Natural killer cell (primary cell): ENCODE measurements around the gene LRSAM1. TPM values are rescaled to one million over a fixed set of nuclear protein-coding genes. Genes with fewer than 3 reads are reported as not detected.

ENCODE experiments used
- ATAC-seq, 3 donors: fragments of 150-1000 bp in 2 of 3; fragments of 200-7000 bp in 1 of 3; cut with Tn5 transposase; 1 replicate in 1 of 3; 2 replicates in 2 of 3; pipeline ENCODE4 v1.10.0; 2021; ENCODE audit warnings: mild to moderate bottlenecking in 2 of 3, moderate library complexity in 2 of 3
- DNase-seq, 2 donors: peaks; one replicate each; pipeline versions ENCODE4 v3.0.0 to v3.0.0-alpha.2; 2013 to 2021; ENCODE audit warnings: mixed read lengths in 1 of 2
- H3K27ac ChIP-seq: one replicate; pipeline ENCODE4 v1.5.1; 2013; ENCODE audit warnings: mild to moderate bottlenecking, low read length
- H3K27me3 ChIP-seq: one replicate; pipeline ENCODE4 v1.6.1; 2013; ENCODE audit warnings: low read length; ENCODE audit not compliant: control insufficient read depth, insufficient read depth
- H3K36me3 ChIP-seq: one replicate; pipeline ENCODE4 v1.6.1; 2013; ENCODE audit warnings: low read length; ENCODE audit not compliant: control insufficient read depth, insufficient read depth
- H3K4me1 ChIP-seq: one replicate; pipeline ENCODE4 v1.6.1; 2013; ENCODE audit warnings: low read length; ENCODE audit not compliant: control insufficient read depth, insufficient read depth
- H3K4me3 ChIP-seq: one replicate; pipeline ENCODE4 v1.5.1; 2013; ENCODE audit warnings: low read length
- H3K9me3 ChIP-seq: one replicate; pipeline ENCODE4 v1.6.1; 2013; ENCODE audit warnings: low read length; ENCODE audit not compliant: control insufficient read depth, insufficient read depth
- H3K27ac Mint-ChIP-seq, 2 donors: one replicate each; pipeline ENCODE4 v1.8.0; 2022; ENCODE audit warnings: mild to moderate bottlenecking in 2 of 2, mixed read lengths in 2 of 2, moderate library complexity in 1 of 2
- H3K27me3 Mint-ChIP-seq, 2 donors: one replicate each; pipeline ENCODE4 v1.8.0; 2022; ENCODE audit warnings: low read depth in 2 of 2, mixed read lengths in 2 of 2
- H3K36me3 Mint-ChIP-seq: one replicate; pipeline ENCODE4 v1.8.0; 2022; ENCODE audit warnings: mixed read lengths
- H3K4me1 Mint-ChIP-seq, 2 donors: one replicate each; pipeline ENCODE4 v1.8.0; 2022; ENCODE audit warnings: mixed read lengths in 2 of 2
- H3K4me3 Mint-ChIP-seq: one replicate; pipeline ENCODE4 v1.8.0; 2022; ENCODE audit warnings: mild to moderate bottlenecking, moderate library complexity, mixed read lengths
- H3K9me3 Mint-ChIP-seq, 2 donors: one replicate each; pipeline ENCODE4 v1.8.0; 2022; ENCODE audit warnings: mixed read lengths in 2 of 2
- WGBS: methylation state at CpG from one replicate; pipeline ENCODE4 v1.1.7; 2013; ENCODE audit warnings: missing lambda C conversion rate; ENCODE audit not compliant: insufficient coverage; 5-methylcytosine and 5-hydroxymethylcytosine counted together
- intact Hi-C: fragments of 100-400 bp; cut with micrococcal nuclease; formaldehyde crosslinking; loops from one replicate; pipeline ENCODE4 v1.14.2; 2022
- total RNA-seq, 4 donors: library from RNA; stranded (reverse); fragments of 120-200 nt in 1 of 4; gene quantifications; one replicate each; pipeline versions ENCODE4 v1.2.3 to v1.2.4, GENCODE V29; 2013 to 2022
- TF ChIP-seq, protein P1 (sequence below): fragments of 200-600 bp; IDR thresholded peaks from one replicate; pipeline ENCODE4 v1.8.0; 2022; ENCODE audit warnings: antibody characterized with exemption

Gene LRSAM1
- total RNA-seq, 3 donors from 2014 or later (not counting 1 experiment from before 2014, with no cell fraction given) = 17.4 to 24.6 (median 20.7) TPM

DNA sequence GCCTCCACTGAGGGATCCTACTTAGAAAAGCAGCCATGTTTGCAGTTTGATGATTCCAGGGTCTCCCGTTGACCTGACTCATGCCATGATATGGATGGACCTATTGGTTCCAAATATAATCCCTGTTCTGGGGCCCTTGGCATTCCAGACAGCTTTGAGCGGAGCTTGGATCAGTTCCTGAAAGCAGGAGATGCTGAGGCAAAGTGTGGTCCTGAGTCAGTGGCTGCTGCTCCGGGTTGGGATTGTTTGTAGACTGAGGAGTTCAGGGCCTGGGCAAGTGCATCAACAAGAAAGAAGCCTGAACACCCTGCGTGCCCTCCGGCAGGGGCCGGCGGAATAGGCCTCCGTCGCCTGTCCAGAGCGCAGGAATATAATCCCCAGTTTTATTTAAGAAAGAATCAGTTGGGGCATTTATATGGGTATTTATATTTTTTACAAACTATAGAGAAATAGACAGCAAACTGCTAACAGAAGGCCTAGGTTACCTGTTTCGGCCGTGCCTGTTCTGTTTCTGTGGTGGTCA is 50.6 kb downstream of the LRSAM1 start:
- no peaks in the 10 kb centered on the region for H3K9me3 Mint-ChIP-seq
- TF ChIP-seq, protein P1, sequence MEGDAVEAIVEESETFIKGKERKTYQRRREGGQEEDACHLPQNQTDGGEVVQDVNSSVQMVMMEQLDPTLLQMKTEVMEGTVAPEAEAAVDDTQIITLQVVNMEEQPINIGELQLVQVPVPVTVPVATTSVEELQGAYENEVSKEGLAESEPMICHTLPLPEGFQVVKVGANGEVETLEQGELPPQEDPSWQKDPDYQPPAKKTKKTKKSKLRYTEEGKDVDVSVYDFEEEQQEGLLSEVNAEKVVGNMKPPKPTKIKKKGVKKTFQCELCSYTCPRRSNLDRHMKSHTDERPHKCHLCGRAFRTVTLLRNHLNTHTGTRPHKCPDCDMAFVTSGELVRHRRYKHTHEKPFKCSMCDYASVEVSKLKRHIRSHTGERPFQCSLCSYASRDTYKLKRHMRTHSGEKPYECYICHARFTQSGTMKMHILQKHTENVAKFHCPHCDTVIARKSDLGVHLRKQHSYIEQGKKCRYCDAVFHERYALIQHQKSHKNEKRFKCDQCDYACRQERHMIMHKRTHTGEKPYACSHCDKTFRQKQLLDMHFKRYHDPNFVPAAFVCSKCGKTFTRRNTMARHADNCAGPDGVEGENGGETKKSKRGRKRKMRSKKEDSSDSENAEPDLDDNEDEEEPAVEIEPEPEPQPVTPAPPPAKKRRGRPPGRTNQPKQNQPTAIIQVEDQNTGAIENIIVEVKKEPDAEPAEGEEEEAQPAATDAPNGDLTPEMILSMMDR = no peak

DNA sequence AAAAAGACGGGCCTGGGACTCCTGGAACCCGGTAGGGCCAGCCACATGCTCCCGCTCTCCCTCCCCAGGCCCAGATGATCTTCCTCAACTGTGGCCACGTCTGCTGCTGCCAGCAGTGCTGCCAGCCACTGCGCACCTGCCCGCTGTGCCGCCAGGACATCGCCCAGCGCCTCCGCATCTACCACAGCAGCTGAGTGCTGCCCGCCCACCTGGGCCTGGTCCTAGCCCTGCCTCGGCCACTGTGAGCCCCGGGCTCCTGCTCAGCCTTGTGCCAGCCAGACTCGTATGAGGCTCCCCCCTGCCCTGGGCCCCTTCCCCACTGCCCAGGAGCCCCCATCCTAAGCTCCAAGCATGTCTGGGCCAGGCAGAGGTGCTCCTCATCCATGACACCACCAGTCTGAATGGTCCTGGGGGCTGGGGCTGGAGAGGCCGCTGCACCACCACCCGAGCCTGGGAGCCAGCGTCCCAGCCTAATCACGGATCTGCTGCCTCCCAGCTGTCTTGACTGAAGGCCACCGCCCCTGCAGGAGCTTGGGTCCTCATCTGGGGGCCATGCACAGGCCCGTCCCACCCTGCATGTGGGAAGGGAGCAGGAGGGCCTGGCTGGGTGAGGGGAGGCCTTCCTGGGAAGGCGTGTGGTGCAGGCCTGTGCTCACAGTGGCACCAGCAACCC is 51.5 kb downstream of the LRSAM1 start:
- no peaks in the 10 kb centered on the region for H3K27me3 Mint-ChIP-seq
- H3K4me1 Mint-ChIP-seq = no peaks in the 10 kb centered on the region
- H3K27ac Mint-ChIP-seq = no peak overlapping the region
- intact Hi-C loops = loop anchor here (10.0 kb wide), 1 partner anchor 362 kb away; no protein-coding TSS in a partner anchor
- no peak overlapping the region for H3K4me3 Mint-ChIP-seq
- ATAC-seq = no peak
- H3K36me3 Mint-ChIP-seq = no peaks in the 10 kb centered on the region
- no peak for DNase-seq
- Histone ChIP-seq H3K4me3 (no peak overlapping the region), H3K27ac (no peak overlapping the region), H3K9me3 (no peaks in the 10 kb centered on the region), H3K4me1 (no peaks in the 10 kb centered on the region), H3K27me3 (no peaks in the 10 kb centered on the region), H3K36me3 (no peaks in the 10 kb centered on the region)
- WGBS = 90% methylated on average over 21 of the region's 21 CpGs
- TF ChIP-seq, protein P1 = no peak
- no peaks in the 10 kb centered on the region for H3K9me3 Mint-ChIP-seq

More for the DNA sequence above, 50.6 kb downstream of the LRSAM1 start:
- Histone ChIP-seq H3K27me3 (no peaks in the 10 kb centered on the region), H3K4me3 (no peak overlapping the region), H3K36me3 (peaks cover 2% of the 10 kb centered on the region), H3K4me1 (no peaks in the 10 kb centered on the region), H3K27ac (no peak overlapping the region), H3K9me3 (no peaks in the 10 kb centered on the region)
- Mint-ChIP-seq H3K27me3 (no peaks in the 10 kb centered on the region), H3K27ac (no peak overlapping the region), H3K4me1 (no peaks in the 10 kb centered on the region), H3K4me3 (no peak overlapping the region), H3K36me3 (no peaks in the 10 kb centered on the region)
- no peak for ATAC-seq
- DNase-seq = no peak
- 98% methylated on average over 9 of the region's 12 CpGs for WGBS
- intact Hi-C loops = loop anchor here (10.0 kb wide), 1 partner anchor 363 kb away; no protein-coding TSS in a partner anchor

DNA sequence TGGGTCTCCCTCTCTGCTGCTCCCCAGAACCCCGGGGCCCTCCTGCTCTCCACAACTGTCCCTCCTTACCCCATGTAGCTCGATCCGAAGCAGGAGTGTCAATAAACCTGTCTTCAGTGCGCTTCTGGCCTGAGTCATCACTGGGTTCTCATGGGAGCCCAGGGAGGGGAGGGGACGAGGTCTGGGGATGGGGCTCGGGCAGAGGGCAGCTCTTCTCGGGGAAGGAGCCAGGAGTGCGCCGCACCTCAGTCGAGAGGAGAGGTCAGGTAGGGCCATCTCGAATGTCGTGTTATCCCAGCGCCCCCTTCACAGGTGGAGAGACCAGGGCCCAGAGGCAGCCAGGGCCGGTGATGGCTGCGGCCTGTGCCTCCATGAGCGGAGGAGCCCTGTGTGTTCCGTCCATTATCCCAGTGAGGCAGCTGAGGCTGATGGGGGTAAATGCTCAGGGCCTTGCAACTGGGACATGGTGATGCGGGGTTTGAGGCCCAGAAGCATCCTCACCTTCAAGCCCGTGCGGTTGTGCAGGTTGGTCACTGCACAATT is 52.1 kb downstream of the LRSAM1 start:
- no peaks in the 10 kb centered on the region for H3K9me3 Mint-ChIP-seq
- Histone ChIP-seq H3K9me3 (no peaks in the 10 kb centered on the region), H3K27ac (no peak overlapping the region), H3K4me1 (no peaks in the 10 kb centered on the region), H3K4me3 (no peak overlapping the region), H3K27me3 (no peaks in the 10 kb centered on the region), H3K36me3 (no peaks in the 10 kb centered on the region)
- TF ChIP-seq, protein P1 = no peak
- DNase-seq (no peak), ATAC-seq (no peak)
- H3K27ac Mint-ChIP-seq = no peak overlapping the region
- WGBS = 91% methylated on average over 20 of the region's 20 CpGs
- no peaks in the 10 kb centered on the region for H3K36me3 Mint-ChIP-seq
- intact Hi-C loops = loop anchor here (10.0 kb wide), 1 partner anchor 361 kb away; no protein-coding TSS in a partner anchor
- H3K4me1 Mint-ChIP-seq = no peaks in the 10 kb centered on the region
- no peak overlapping the region for H3K4me3 Mint-ChIP-seq
- H3K27me3 Mint-ChIP-seq = no peaks in the 10 kb centered on the region
